Left renal pelvis (tissue), 4 donors: ENCODE measurements around the gene ANO2. TPM values are rescaled to one million over a fixed set of nuclear protein-coding genes. Genes with fewer than 3 reads are reported as not detected.

Source experiments
- DNase-seq, 4 donors: peaks; one replicate each; pipeline ENCODE4 v3.0.0-alpha.2; 2013; ENCODE audit warnings: low read depth in 4 of 4, low spot score in 3 of 4
- polyA plus RNA-seq, 4 donors: library from polyadenylated mRNA; unstranded; fragments of 120-200 nt; gene quantifications; one replicate each; pipeline ENCODE4 v1.2.1, GENCODE V29; 2013; ENCODE audit not compliant: insufficient read length in 4 of 4

The ANO2 gene
- polyA plus RNA-seq, 4 donors, result 1.8 to 4.0 (median 3.7) TPM

DNA sequence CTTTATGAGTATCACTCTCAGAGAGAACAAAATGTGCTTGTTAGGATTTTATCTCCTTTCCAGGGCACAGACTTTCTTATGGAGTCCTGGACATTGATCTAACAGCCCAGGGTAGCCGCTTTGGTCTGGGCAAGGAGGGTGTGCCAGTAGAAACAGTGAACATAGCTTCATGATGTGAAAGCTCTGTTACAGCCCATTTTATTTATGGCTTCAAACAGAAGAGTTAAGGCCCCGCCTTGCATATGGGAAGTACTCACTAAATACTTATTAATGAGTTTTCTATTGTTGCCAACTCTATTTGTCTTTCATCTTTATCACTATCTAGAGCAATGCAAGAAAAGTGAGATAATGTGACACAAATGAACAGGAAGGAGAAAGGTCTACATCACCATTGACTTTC, 312.6 kb downstream of the ANO2 start:
- no peak for DNase-seq

DNA sequence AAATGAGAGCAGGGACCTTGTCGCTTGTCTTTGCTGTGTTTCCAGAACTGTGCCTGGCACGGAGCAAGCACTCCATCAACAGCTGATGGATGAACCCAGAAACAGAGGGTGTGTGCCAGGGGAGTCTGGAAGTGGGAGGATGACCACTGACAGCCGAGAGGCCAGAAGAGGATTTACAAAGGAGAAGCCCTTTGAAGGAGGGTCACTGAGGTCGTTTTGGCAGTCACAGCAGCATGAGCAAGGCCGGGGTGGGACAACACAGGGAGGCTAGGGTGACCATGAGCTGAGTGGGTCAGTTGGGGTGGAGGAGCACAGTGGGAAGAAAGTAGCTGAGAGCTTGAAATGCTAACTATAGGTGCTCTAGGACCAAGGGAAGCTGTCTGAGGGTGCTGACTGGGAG, 313.6 kb downstream of the ANO2 start:
- no peak for DNase-seq

DNA sequence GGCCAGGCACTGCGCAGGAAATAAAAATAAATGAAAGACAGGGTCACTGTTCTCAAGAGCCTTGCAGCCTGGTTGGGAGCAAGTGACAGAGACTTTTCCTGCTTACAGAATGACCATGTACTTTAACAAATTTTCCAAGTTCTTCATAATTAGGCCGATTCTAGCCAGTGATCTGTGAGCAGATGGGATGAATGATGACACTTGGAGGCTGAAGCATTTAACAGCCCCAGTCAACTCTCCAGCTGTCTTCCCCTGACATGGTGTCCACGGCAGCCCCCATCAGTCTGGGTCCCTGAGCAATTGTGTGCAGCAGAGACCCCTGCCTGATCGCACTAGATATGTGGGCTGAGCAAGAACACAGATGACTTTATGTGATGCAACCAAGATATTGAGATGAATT, 314.3 kb downstream of the ANO2 start:
- no peak for DNase-seq

DNA sequence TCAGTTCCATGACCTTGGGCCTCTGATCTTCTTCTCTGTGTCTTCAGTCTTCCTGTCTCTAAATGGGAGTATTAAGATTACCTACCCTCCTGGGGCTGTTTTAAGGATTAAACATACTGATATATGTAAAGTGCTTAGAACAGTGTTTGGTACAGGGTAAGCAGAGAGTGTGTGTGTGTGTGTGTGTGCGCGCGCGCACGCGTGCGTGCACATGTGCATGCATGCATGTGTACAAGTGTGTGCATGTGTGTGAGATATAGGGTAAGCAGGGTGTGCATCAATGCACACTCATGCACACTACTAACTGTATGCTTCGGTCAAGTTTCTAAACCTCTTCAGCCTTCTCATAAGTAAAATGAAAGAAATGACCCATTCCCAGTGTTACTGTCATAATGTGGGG, 316.6 kb downstream of the ANO2 start:
- no peak for DNase-seq

DNA sequence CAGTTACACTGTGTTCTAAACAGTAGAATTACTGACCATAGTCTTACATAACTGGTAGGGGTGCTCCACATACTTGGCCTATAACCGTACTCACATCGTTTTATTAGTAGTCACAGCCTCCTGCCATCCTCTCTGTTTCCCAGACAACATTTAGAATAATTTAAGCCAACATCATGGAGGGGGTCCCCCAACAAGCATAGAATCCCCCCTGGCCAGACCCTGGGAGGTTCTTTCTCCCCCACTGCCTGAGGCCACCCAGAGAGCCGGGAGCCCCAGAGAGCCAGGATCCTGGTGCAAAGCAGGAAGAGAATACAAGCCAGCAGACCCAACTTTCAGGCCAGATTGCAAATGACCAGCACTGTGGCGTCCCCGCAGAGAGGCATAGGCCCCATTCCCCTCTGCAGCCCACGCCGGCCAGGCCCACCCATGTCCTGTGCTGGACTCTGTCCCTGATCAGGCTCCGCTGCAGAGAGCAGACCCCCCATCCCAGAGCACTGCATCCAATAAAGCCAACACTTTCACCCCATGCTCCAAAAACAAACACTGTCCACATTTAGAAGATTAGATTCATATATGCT, 317.9 kb downstream of the ANO2 start:
- DNase-seq, result no peak

DNA sequence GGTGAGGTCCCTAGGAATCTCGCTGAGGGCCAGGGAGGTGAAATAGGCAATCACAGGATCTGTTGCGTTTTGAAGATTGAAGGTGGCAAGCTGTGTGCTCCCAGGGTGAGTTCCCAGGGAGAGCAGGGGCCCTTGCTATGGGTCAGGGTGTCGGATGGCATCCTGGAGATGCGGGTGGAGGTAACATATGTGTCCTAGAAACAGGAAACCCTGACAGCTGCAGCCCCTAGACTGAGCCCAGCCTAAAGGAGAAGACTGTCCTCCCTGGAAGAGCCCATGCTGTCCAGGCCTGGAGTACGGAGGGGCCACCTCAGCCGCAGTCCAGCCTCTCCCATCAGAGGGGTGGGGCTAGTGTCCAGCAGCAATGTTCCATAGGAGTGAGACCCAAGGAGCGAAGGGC, 318.9 kb downstream of the ANO2 start:
- DNase-seq, result no peak

DNA sequence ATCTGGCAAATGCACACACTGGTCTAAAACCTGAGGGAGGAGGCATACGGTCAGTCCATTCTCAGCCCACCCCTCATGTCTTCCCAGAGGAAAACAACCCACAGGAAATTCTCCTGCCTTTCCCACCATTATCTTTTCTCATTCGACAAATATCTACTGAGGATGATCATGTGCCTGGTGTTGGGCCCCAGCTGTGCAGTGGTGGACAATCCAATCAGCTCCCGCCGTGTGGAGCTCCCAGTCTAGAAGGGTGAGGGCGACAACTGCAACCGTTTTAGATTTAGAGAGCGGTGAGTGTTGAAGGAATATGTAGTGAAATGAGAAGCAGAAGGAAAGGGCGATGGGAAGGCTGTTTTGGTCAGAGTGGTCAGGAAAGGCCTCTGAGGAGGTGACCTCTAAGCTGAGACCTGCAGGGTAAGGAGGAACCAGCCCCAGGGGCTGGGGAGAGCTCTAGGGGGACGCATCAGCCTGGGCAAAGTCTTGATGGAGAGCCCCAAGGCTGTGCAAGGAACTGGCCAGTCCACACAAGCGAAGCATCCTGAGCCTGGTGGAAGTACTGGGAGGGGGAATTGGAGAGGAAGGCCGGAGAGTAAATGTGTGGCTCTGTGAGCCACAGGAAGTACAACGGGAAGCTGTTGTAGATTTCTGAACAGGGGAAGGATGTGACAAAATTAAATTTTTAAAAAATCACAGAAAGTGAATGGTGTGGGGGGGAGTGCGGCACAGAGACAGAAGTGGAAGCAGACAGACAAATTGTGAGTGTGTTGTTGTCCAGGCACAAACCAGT, 320.4 kb downstream of the ANO2 start:
- DNase-seq, result no peak

DNA sequence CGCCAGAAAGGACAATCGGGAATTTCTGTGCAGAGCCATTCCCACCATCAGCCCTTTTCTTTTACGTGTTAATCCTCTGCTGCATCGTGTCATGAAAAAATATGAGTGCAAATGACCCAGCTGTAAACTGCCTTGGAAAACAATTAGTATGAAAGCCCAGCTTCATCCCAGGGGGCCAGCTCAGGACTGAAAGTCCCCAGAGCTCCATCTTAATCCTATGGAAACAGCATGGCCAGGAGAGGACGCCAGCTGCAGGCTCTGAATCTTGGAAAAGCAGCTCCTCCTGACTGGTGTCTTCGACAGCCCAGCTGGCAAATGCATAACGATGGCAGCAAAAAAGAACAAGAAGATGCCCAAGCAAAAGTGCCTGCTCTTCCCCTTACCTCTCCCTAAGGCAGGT, 321.6 kb downstream of the ANO2 start:
- no peak for DNase-seq

DNA sequence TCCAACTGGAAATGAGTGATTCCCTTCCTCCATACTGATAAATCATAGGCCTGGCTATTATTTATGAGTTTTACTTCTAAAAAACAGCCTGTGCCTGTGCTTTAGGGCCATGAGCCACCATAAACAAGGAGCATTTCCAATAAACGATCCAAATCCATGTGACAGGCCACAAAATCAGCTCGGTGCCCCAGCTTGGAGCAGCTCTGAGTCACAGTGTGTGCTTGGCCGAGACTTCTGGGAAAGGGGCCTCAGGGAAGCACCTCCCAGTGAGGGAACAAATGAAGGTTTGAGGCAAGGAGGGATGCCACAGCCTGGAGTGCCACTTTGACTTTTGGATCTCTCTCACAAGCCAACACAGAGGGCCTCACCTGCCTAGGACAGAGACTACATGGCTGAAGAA, 322.8 kb downstream of the ANO2 start:
- no peak for DNase-seq

DNA sequence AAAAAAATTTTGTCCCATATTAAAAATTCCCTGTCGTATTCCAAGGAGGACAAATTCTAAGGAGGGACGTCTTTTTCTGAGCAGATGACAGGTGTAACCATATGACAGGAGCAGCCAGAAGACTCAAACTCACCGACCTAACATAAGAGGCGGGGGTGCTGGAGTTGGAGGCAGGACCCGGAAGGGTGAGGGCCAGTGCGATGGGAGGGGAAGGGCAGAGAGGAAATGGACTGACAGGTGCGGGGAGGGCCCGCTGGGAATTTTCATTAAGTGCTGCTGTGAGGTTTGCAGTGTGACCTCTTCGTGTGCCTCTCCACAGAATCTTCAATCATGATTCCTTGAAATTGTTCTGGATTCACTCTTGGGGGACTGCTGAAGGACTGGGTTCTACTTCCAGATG, 323.7 kb downstream of the ANO2 start:
- no peak for DNase-seq

DNA sequence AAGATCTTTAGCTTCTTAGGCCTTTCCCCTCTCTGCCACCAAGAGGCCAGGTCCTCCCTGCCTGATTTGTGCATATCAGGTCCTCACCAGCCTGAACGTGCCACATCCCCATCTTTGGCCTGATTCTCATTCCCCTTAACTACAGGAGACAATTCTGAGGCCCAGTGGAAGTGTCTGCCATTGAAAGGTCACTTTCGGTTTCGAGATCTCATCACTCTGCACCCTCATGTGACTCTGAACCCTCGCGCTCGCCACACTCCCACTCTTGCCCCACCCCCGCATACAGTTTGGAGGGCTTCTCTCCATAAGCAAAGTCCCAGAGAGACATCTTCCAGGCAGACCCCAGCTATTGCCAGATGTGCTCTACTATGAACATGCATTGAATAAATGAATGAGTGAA, 324.2 kb downstream of the ANO2 start:
- DNase-seq, result no peak

DNA sequence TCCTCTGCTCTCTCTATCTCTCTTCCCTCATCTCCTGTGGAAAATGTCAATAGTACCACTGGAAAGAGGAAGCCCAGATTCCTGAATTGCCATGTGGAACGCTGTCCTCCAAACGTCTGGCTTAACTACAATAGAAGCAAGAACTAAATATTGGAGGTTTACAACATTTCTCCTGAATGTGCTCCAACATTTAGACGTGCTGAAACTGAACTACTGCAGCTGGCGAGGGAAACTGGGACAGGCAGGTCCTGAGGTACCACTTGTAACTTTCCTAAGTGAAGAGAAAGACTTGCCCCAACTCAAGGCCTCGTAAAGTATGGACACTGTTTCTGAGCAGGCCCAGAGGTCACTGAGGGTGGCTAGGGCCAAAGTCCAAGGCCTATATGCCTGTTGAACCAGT, 325.4 kb downstream of the ANO2 start:
- DNase-seq, result no peak

DNA sequence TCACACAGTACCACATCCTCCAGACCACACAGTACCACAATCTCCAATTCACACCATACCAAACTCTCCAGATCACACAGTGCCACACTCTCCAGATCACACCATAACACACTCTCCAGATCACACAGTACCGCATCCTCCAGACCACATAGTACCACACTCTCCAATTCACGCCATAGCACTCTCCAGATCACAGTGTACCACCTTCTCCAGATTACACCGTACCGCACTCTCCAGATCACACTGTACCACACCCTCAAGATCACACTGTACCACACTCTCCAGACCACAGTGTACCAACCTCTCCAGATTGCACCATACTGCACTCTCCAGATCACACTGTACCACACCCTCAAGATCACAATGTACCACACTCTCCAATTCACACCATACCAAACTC, 328.2 kb downstream of the ANO2 start:
- no peak for DNase-seq

DNA sequence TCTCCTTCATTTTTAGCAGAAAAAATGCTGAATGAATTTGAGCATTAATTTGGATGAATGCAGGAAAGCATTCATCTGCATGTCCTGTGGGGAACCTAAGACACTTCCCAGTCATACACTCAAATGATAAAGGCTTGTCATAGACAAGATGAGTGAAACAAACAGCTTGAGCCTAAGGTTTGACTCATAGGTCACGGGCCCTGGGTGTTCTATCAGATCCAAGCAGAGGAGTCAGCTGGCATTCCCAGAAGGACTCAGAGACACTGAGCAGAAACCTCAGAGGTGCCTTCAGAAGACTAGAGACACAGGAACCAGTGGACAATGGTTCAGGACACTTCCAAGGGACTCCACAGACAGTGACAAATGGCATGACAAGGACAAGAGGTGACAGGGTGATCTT, 329.3 kb downstream of the ANO2 start:
- no peak for DNase-seq

DNA sequence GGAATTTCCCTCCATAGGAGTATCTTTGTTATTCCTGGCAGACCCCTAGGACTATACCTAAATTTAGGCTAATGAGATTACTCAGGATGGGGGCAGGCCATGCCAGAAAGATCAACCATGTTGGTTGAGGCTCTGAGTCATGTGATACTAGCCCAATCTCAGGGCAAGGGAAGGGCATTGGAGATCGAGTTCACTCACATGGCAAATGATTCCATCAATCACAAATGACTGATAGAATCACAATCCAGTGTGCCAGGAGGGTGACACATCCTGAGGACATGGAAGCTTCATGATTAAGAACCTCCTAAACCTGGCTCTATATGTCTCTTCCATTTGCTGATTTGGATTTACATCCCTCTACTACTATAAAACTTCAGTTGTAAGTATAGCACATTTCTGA, 330.8 kb downstream of the ANO2 start:
- DNase-seq, result no peak

DNA sequence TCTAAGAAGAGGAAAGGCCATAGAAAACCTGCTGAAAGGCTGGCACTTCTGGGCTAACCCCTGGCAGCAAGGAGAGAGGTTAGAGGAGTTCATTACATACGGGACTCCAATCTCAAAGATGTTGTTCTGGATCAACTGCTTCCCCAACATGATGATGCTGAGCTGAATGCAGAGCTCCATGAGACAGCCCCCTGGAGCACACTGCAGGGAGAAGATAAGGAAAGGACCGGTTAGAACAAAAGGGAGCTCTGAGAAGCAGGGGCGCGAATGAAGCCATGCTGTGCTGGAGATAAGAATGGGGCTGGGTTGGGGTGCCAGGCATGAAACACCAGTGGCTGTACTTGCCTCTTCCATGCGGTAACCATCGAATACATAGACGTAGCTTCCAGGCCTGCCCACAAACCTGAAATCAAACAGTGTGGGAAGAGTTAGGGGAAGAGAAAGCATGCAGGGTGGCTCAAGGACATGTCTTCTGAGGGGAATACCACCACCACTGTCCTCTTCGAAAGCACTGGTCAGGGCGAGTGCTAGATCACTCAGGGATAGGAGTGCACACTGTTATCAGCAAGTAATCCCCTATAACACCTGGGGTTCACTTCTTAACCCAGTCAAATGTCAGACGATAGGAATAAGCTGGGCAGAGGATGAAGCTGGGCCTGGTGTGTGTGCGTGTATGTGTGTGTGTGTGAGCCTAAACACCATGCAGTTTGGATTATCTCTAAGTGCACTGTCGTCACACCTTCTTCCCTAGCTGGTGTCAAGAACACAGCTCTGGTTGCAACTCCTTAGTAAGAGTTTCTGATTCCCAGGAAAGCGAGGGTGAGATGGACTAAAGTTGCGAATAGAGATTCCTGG, 332.3 kb downstream of the ANO2 start:
- no peak for DNase-seq

DNA sequence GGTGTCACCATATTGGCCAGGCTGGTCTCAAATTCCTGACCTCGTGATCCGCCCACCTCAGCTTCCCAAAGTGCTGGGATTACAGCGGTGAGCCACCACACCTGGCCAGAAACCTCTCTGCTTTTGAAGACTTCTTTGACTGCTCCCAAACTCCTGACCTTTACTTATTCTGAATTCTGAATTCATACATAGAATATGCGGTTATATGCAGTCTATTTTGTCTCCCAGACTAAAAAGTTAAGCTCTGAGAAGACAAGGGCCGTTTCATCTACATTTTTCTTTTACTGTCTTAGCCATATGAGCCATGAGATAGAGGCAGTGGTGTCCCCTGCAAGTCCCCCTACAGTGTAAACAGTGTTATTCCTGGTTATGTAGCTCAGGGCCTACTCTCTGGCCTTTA, 333.9 kb downstream of the ANO2 start:
- no peak for DNase-seq

DNA sequence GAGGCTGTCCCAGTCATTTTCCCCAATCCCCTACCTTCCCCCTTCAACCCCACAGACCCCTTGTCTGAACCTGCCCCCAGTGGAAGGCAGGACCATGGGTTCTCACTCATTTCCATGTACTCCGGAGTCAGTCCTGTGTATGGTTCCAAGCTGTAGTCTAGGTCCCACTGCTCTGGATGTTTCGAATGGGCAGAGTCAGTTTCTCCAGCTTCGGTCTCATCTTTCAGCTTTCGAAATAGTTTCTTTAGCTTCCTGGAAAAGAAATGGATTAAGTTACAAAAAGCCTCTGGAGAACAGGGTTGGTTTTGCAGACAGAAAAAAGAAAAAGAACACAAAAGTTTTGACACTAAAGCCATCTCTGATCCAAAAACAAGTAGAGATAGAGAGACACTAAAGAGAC, 345.7 kb downstream of the ANO2 start:
- DNase-seq, result no peak

DNA sequence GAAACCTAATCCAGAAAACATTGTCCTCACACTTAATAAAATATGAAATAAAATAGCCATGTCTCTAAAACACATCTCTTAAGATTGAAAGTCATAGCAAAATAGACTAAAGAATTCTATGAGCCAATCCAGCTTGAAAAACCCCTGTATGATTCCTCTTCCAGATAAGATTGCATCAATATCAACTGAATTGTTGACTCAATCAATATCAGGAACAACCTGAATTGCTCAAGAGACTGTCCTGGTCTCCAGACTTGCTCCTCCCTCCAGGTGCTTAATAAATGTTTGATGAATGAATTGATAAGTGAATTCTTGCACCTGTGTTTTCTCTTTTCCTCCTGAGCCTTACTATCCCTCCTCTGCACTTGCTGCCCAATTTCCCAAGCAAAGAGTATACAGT, 351.1 kb downstream of the ANO2 start:
- no peak for DNase-seq

DNA sequence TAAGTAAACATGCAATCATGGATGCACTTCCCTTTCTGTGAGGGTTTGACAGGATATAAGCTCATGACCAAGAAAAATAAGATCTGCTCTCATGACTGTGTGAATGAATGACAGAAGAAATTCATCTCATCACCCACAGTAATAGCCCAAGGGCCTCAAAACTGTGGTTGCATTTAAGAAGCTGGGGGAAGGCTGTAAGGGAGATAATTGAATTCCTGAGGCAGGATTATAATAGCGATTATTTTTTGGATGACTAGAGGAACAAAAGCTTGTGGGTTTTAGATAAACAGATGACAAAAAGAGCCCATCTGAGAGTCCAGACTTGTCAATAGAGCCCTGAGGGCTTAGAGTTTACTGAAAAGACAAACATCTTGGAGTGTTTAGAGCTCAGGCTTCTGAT, 352.0 kb downstream of the ANO2 start:
- no peak for DNase-seq

DNA sequence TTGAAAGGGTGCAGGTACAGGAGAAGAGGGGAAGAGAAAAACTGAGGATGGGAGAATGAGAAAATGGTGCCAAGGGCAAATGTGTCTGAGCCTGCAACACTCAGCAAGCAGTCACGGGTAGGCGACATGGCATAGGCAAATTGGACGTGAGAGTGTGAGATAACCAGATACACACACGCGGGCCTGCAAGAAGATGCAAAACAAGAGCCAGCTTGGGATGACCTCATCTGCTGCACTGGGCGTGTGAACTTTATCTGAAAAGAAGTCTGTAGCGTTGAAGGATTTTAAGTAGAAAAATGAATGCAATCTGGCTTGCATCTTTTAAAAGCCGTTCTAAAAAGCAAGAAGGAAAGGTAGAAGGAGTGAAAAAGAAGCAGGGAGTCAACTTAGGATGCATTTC, 352.7 kb downstream of the ANO2 start:
- no peak for DNase-seq

DNA sequence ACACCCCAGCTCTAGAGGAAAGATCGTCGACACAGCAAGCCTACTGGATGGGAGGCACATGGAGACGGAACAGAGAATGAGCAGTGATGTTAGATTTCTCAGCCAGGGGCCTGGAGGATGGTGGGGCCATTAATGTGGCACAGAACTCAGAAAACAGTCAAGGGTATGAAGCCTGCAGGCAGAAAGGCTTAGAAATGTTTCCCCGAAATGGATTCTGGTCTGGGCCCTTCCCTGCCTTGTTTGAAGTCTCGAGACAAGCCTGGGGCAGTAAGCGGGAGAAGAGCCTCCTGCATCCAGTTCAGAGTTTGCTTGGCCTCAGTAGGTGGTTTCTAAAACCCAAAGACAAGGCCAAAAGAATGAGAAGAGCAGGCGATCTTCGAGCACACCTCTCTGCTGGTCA, 354.7 kb downstream of the ANO2 start:
- DNase-seq, result no peak
